Hematopoietic multipotent progenitor cell treated with erythropoietin and hydrocortisone succinate and interleukin-3 and kit ligand, for 8 days (in vitro differentiated cells): Measurements from ENCODE around the gene ILRUN.
"Not testable (repeated sequence)": the region's sequence is repeated elsewhere in the genome, so short reads cannot be mapped to it uniquely, and the experiment has no call there.

ENCODE experiments used
- DNase-seq: peaks from one replicate; pipeline ENCODE4 v3.0.0-alpha.2; 2015

The ILRUN gene

DNA sequence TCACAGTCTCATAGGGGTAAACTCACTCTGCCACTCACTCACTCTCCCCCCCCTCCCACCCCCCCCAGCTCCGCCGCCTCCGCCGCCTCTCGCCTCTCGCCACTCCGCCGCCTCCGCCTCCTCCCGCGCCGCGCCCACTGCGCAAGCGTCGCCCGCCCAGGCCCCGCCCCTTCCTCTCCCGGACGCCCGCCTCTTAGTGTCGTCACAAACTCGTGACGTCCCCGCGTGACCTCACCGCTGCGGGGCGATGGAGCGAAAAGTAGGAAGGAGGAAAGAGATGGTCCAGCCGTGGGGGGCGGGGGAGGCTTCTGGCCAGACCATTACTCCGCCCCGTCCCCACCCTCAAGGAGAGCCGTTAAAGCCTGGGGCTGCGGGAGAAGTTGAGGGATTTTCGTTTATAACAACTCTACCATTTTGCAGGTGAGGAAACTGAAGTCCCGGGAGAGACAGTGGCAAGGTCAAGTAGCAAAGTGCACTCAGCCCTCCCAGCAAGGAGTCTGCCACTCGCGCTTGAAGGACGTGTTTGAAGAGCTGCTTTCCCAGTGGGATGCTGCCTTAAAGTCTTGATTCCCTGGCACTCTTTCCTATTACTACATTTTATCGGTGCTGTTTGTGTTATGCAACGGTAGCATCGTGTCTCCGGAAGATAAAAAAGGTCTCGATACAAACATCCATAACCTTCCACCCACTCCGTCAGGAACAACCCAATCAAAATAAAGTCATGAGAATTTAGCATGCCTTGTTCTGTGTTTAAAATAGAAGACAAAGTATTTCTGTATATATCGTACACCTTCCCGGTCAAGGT, at the start of gene ILRUN:
Gene ILRUN (minus strand): TSS at position 29 of the 805 bp plus-strand sequence. CDS start 164 bp downstream, outside the sequence.
- peak; percentile 94 for DNase-seq

DNA sequence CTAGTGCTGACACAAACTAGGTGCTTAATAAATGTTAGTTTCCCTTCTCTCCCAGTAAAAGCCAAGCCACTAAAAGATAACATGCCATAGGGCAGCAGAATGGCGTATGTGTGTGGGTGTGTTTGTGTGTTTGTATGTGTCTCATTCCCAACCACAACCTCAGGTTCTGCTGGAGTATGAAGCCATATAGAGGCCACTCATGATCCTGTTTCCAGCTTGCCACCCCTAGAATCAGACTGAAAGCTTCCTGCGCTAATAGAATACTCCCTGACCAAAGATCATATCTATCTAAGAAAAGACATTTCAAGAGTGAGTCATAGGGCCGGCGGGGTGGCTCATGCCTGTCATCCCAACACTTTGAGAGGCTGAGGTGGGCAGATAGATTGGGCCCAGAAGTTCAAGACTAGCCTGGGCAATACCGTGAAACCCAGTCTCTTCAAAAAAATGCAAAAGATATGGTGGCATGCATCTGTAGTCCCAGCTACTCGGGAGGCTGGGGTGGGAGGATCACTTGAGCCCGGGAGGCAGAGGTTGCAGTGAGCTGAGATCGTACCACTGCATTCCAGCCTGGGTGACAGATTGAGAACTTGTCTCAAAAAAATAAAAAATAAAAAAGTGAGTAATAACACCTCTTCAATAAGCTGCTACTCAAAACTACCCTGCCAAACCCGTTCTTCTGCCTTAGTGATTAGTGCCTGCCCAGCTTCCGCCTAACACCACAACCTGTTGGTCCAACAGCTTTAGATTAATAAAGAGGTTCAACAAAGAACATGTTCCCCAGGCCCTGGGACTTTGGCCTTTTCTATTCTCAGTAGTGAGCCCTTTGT, 48.9 kb upstream of the ILRUN start:
- peak; percentile 81 for DNase-seq

DNA sequence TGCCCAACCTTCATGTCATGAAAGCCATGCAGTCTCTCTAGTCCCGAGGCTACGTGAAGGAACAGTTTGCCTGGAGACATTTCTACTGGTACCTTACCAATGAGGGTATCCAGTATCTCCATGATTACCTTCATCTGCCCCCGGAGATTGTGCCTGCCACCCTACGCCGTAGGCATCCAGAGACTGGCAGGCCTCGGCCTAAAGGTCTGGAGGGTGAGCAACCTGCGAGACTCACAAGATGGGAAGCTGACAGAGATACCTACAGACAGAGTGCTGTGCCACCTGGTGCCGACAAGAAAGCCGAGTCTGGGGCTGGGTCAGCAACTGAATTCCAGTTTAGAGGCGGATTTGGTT, 47.7 kb upstream of the ILRUN start:
- DNase-seq: not testable (repeated sequence)

DNA sequence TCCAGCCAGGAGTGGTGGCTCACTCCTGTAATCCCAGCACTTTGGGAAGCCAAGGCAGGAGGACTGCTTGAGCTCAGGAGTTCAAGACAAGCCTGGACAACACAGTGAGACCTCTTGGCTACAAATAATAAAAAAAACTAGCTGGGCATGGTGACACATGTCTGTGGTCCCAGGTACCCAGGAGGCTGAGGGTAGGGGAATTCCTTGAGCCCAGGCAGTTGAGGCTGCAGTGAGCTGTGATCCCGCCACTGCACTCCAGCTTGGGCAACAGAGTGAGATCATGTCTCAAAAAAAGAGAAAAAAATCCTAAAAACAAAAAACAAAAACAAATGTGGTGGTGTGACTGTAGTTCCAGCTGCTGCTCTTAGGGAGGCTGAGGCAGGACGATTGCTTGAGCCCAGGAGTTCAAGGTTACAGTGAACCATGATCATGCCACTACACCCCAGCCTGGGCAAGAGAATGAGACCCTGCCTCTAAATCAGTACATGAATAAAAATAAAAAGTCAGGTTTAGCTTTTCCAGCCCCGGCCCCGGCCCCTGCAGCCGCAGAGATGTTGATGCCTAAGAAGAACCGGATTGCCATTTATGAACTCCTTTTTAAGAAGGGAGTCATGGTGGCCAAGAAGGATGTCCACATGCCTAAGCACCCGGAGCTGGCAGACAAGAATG, 47.2 kb upstream of the ILRUN start:
- DNase-seq: no peak

DNA sequence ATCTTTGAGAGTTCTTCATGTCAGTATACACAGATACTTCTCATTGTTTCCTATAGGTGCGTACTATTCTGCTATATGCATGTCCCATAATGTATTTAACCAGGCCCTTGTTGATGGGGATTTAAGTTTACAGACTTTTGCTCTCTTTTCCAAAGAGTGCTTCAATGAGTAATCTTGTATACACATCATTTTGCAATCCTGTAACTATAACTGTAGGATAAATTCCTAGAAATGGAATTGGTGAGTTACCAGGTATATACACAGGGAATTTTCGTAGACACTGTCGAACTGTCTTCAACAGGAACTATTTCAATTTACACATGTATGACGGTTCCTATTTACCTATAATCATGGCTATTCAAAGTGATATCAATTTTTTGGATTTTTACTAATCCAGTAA, 45.5 kb upstream of the ILRUN start:
- DNase-seq: no peak

DNA sequence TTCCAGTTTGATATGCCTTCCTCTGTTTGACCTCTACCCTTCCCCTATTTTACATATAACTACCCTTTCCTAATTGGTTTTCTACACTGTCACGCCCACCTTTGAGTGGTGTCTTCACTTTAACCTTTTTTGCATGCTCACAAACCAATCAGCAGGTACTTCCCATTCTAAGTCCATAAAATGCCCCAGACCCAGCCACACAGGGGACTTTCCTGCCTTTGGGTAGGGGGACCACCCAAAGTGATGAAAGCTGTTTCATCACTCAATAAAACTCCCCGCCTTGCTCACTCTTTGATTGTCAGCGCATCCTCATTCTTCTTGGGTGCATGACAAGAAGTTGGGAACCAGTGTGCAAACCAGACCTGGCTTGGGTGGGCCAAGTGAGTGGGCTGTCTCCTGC, 40.3 kb upstream of the ILRUN start:
- no peak for DNase-seq

DNA sequence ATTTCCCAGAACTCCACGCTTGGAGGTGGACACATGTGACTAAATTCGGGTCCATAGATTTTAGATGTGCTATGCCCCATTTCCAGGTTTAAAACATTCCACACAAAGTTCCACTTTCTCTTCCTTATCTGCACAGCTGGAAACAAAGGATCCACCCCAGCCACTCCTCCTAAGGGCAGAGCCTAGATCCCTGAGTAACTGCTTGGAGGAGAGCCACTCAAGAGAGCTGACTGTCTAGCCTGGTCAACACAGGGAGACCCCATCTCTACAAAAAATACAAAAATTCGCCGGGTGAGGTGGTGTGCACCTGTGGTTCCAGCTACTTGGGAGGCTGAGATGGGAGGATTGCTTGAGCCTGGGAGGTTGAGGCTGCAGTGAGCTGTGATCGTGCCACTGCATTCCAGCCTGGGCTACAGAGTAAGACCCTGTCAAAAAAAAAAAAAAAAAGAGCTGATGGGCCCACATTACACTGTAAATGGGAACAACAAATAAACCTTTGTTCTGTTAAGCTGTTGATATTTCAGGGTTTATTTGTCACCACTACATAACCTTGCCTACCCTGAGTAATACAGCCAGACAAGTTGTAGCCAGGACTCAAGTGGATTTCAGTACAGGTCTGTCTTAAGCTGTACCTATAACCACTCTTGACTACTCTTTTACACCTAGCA, 35.0 kb upstream of the ILRUN start:
- no peak for DNase-seq

DNA sequence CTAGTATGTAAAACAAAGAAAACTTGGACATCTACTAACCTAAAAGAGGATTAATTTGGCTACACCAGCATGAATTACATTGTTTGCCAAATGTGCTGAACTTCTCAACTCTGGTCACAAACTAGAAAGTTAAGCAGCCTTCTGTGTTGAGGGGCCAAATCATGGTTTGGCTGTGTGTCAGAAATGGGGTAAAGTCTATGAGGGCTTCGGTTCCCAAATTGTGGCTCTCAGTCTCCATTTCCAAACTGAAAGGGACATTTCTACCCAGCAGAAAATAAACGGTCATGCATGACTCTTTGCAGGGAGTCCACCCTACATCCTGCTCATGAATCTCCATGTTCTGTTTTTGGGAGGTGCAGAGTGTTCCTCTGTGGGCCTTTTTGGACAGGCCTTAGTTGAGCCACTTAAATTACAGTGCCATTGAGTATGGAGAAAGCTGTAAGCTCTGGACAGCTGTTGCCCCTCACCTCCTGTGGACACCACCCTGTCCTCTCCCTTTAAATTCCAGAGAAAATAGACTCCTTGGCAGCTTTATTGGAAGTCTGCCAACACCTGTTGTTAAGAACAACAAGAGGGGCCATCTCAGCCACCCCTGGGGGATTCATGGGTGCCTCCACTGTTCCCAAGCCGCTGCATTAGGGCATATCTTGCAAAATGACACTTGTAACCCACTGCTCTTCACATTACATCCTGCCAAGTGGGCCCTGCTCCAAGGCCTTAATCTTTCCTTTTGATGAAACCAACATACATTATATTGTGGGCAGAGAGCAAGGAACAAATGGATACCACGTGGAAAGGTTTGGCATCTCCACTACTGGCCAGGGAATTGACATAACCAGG, 33.3 kb upstream of the ILRUN start:
- no peak for DNase-seq

DNA sequence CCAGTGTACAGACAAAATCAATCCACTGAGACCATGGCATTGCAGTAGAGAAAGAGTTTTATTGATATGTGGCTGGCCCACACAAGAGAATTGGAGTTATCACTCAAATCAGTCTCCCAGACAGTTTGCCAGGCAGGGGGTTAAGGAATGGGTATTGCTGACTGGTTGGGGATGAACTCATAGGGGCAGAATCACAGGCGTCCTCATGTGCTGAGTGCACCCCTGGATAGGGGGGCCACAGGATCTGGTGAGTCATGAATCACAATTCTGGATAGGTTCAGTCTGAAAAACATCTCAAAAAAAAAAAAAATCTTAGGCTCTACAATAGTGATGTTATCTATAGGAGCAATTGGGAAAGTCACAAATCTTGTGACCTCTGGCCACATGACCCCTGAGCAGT, 29.5 kb upstream of the ILRUN start:
- DNase-seq: no peak

DNA sequence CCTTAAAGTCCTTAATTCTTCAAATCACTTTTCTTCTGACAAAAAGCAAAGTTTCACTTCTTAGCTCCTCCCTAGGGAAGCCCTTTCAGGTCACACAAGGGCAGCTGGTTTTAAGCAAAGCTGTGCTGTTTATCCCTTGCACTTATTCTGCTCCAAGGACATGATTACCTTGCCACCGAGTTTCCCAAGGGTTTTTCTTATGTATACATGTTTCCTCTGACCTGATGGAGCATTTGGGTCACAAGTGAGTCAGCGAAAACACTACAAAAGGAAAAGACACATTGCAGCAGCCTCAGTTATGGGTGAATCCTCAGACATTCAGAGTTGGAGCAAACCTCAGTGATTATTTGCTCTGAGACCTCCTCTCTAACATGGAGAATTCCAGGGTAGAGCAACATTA, 26.6 kb upstream of the ILRUN start:
- DNase-seq: no peak

DNA sequence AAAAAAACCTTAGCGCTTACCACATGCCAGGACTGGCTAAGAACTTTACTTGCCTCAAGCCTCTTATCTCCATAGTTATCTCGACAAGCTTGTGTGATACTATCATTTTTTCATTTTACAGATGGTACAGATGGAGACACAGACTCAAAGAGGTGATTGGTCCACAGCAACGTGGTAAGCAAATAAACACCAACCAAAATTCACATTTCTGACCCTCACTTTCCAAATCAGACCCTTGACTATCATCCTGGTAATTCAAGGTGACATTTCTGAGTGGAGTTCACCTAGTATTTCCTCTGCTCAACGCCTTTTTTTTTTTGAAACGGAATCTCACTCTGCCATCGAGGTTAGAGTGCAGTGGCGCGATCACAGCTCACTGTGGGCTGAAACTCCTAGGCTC, 25.9 kb upstream of the ILRUN start:
- DNase-seq: no peak

DNA sequence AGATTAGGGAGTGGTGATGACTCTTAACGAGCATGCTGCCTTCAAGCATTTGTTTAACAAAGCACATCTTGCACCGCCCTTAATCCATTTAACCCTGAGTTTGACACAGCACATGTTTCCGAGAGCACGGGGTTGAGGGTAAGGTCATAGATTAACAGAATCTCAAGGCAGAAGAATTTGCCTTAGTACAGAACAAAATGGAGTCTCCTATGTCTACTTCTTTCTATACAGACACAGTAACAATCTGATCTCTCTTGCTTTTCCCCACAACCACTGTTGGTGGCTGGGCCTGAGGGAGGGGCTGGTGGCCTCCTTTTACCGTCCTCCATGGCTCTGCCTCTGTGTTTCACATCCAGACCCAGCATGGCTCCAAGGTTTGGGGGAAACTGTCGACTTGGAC, 23.6 kb upstream of the ILRUN start:
- not testable (repeated sequence) for DNase-seq

DNA sequence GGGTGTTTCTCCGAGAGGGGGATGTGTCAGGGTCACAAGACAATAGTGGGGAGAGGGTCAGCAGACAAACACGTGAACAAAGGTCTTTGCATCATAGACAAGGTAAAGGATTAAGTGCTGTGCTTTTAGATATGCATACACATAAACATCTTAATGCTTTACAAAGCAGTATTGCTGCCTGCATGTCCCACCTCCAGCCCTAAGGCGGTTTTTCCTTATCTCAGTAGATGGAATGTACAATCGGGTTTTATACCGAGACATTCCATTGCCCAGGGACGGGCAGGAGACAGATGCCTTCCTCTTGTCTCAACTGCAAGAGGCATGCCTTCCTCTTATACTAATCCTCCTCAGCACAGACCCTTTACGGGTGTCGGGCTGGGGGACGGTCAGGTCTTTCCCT, 23.1 kb upstream of the ILRUN start:
- DNase-seq: not testable (repeated sequence)

DNA sequence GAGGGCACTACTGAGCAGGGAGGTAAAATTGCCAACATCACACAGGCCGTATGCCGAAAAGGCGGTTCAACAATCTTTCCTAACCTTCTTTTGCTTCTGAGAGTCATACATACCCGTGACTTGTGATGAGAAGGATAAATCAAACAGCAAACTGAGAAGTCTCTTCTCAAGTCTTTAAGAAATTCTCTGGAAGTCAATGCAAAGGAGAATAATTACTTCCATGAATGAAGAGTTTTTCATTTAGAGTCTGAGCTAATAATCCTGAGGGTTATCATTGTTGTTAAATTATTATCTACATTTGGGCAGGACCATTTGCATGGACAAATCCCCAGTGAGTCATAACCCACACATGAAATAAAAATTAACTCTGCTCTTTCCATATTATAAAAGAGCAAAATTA, 22.4 kb upstream of the ILRUN start:
- no peak for DNase-seq

DNA sequence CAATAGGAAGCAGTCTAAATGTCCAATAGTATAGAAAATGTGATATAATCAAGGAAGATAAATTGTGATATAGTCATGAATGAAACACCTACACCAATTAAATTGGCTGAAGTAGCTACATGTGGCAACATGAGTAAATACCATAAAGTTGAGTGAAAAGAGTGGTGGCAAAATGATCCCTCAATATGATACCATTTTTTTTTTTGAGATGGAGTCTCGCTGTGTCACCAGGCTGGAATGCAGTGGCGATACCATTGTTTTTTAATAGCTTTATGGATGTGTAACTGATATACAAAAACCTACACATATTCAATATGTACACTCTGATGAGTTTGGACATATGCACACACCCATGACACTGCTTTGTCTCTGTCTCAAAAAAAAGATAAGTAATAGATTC, 20.9 kb upstream of the ILRUN start:
- no peak for DNase-seq

DNA sequence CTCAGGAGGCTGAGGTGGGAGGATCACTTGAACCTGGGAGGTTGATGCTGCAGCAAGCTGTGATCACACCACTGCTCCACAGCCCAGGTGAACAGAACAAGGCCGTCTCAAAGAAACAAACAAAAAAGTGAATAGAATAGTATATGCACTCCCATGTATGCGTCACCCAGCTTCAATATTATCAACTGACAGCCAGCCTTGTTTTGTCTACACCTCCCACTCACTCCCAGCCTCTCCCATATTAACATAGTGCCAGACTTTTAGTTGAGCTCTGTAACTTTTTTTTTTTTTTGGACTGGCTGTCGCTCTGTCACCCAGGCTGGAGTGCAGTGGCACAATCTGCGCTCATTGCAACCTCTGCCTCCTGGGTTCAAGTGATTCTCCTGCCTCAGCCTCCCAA, 18.1 kb upstream of the ILRUN start:
- no peak for DNase-seq

DNA sequence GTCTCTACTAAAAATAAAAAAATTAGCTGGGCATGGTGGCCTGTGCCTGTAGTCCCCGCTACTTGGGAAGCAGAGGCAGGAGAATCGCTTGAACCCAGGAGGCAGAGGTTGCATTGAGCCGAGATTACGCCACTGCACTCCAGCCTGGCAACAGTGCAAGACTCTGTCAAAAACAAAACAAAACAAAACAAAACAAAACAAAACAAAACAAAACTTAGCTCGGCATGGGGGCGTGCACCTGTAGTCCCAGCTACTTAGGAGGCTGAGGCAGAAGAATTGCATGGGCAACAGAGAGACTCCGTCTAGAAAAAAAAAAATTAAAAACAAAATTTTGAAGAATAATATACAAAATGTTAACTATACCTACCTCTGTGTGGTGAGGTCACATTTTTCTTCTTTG, 16.3 kb upstream of the ILRUN start:
- not testable (repeated sequence) for DNase-seq

DNA sequence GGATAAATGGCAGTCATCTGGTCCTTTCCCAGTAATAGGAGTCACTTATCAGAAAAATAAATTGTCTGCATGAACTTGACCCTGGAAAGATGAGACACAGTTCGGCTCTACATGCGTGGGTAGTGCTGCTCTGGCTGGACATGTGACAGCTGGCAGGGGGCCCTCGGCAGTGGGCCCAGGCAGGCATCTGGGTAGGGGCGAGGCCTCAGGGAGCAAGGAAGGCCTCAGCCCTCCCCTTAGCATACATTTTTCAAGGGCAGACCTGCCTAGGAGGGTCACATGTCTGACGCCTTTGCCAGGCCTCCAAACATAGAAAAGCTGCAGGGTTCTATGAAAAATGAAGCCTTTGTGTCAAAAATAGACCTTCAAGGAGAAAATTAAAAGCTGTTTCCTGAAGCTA, 12.8 kb upstream of the ILRUN start:
- DNase-seq: no peak

DNA sequence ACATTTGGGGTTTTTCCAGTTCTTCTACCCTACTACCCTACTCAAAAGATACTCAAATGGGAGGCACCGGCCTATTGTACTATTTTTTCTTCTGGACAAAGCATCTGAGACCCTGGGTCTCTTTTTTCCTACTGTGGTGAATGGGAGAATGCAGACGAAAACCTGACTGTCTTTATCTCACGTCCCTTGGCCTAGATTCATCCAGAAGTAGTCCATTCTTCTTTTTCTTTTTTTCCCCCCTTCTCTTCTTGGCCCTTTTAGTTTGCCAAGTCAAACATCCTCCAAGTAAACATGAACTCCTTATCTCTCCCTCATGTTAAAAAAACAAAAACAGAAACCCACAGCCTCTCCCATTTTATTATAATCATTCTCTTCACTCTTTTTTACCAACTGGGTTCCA, 8.7 kb upstream of the ILRUN start:
- no peak for DNase-seq

DNA sequence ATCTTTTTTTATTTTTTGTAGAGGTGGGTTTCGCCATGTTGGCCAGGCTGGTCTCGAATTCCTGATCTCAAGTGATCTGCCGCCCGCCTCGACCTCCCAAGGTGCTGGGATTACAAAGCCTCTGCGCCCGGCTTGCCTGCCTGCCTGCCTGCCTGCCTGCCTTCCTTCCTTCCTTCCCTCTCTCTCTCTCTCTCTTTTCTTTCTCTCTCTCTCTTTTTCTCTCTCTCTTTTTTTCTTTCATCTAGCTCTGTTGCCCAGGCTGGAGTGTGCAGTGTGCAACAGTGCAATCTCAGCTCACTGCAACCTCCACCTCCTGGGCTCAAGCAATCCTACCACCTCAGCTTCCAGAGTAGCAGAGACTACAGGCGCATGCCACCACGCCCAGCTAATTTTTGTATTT, 4.6 kb upstream of the ILRUN start:
- DNase-seq: no peak

DNA sequence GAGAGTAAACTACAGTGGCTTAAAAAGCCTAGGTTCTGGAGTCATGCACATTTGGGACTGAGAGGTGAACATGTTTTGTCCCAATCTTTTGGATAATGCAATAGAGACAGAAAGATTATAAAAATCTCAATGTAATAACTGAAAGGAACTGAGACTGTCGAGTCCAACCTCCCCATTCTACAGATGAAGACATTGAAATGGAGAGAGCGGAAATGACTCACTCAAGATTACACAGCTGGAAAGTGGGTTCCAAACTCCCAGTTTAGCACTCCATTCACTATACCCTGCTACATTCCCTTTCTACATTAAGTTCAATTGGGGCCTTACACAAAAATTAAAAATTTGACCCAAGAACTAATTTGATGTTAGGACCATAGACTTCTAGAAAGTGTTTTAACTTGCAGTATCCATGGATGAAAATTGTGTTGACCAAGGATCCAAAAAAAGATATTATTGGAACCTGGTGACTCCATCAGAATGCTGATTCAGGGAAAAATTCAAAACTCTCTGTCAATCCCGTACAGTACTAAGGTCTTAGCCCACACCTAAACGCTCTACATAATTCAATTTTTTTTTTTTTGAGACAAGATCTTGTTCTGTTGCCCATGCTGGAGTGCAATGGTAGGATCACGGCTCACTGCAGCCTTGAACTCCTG, 1.5 kb upstream of the ILRUN start:
- no peak for DNase-seq

DNA sequence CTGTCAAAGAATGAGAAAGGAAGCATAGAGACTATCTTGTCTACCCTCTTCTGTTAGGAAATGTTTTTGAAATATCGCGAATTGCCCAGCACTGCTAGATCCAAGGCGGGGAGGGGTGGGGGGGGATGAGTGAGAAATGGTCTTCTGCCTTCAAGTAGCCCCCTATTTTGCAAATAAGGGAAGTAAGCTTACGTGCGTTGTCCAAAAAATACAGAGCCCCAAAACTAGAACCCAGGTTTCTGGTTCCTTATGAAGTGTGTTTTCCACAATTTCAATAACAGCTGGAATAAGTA, 923 bp upstream of the ILRUN start:
- DNase-seq: no peak
